Measurements from ENCODE around the gene STK40. TPM values are rescaled to one million over a fixed set of nuclear protein-coding genes. Genes with fewer than 3 reads are reported as not detected.

Gene STK40, protein sequence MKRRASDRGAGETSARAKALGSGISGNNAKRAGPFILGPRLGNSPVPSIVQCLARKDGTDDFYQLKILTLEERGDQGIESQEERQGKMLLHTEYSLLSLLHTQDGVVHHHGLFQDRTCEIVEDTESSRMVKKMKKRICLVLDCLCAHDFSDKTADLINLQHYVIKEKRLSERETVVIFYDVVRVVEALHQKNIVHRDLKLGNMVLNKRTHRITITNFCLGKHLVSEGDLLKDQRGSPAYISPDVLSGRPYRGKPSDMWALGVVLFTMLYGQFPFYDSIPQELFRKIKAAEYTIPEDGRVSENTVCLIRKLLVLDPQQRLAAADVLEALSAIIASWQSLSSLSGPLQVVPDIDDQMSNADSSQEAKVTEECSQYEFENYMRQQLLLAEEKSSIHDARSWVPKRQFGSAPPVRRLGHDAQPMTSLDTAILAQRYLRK
- 77.5 and 80.1 TPM in 2 replicates for total RNA-seq
- long read RNA-seq, partial matches to known transcripts = 1 of 1 reads
- long read RNA-seq, other reads (novel, unspliced or antisense) = 0 of 1 reads

DNA sequence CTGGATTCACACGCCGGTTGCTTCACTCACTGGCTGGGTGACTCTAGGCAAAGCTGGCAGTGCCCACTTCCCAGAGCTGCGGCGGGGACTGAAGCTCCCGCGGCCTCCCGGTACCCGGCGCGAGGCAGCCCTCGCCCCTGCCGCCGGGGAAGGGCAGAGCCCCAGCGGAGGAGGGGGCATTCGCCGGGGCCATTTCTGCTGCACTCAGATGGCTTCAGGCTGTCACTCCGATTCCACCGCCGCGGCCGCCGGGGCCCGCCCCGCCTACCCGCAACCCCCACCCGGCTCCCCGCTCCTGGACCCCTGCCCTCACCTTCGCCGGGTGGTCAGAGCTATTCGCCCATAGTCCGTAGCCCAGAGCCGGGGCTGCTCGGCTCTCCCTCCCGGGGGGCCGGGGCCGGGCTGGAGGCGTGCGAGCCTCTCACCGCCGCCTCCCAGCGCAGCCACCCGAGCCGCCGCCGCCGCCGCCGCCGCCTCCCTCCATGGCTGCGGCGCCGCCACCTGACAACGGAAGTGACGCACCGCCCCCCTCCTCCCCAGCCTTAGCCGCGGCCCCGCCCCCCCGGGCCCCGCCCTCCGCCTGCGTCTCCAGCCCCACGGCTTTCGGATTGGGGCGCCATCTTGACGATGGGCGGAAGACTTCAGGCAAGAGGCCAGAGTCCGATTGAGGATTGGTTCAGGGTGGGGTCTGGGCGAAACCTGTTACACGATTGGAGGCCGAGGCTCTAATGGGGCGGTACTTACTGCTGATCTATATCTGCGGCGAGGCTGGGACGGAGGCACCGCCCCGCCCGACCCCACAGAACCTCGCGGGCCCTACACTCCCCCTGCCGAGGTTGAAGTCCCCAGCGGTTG is at the start of gene STK40:
Gene STK40, minus strand, starts transcription at position 515 of the 855 bp plus-strand sequence. CDS start 24,592 bp downstream, outside the sequence.
- DNase-seq (ENCODE audit: low read depth, low spot score) = peak; percentile 89
- TF ChIP-seq, protein P1, sequence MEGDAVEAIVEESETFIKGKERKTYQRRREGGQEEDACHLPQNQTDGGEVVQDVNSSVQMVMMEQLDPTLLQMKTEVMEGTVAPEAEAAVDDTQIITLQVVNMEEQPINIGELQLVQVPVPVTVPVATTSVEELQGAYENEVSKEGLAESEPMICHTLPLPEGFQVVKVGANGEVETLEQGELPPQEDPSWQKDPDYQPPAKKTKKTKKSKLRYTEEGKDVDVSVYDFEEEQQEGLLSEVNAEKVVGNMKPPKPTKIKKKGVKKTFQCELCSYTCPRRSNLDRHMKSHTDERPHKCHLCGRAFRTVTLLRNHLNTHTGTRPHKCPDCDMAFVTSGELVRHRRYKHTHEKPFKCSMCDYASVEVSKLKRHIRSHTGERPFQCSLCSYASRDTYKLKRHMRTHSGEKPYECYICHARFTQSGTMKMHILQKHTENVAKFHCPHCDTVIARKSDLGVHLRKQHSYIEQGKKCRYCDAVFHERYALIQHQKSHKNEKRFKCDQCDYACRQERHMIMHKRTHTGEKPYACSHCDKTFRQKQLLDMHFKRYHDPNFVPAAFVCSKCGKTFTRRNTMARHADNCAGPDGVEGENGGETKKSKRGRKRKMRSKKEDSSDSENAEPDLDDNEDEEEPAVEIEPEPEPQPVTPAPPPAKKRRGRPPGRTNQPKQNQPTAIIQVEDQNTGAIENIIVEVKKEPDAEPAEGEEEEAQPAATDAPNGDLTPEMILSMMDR (conservative IDR thresholded peaks at IDR 0.05) = no peak
- H3K27ac Mint-ChIP-seq (ENCODE audit: unreplicated experiment) = peak within 1 kb of the TSS; percentile 99
- H3K4me1 Mint-ChIP-seq = peaks cover 39% of the 10 kb centered on the region
- no peaks in the 10 kb centered on the region for H3K36me3 Mint-ChIP-seq (ENCODE audit: low read depth)
- H3K4me3 Mint-ChIP-seq = peak within 1 kb of the TSS; percentile 91
- H3K9me3 Mint-ChIP-seq = no peaks in the 10 kb centered on the region
- H3K27me3 Mint-ChIP-seq (ENCODE audit: low read depth) = no peaks in the 10 kb centered on the region

DNA sequence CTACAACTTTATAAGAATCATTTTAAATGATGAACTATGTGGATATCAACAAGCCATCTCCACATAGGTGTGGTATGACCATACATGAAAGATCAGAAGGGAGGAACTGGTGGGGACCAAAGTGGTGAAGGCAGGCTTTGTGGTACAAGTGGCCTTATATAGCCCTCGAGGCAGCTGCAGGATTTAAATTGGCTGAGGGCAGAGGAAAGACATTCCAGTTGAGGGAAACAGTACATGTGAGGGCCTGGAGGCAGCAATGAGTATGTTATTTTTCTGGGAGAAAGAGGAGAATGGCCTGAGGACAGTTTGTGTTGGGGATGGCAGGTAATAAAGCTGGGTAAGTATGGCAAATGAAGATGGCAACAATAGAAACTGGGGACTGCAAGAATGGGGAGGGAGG is 47.4 kb upstream of the STK40 start:
- Mint-ChIP-seq H3K36me3 (ENCODE audit: low read depth) (peaks cover 6% of the 10 kb centered on the region), H3K4me3 (no peak overlapping the region), H3K9me3 (no peaks in the 10 kb centered on the region), H3K27me3 (ENCODE audit: low read depth) (no peaks in the 10 kb centered on the region), H3K4me1 (no peaks in the 10 kb centered on the region), H3K27ac (ENCODE audit: unreplicated experiment) (peak overlapping the region; percentile 24)
- DNase-seq (ENCODE audit: low read depth, low spot score) = no peak
- TF ChIP-seq, protein P1 (conservative IDR thresholded peaks at IDR 0.05) = no peak

DNA sequence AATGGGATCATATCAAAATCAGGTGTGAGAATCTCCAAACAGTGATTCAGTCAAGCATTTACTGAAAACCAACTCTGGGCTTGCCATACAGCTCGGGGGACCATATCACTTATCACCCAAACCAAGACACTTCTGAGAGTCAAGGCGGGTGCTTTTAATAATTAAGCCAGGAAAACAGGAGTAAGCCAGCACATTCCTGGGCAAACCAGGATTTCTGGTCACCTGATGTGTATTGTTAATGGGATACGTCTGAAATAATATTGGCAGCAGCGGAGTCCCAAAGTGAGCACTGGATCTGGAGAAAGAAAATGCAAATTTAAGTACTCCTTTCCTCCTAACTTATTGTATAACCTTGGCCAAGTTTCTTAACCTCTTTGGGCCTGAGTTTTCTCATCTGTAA is 46.9 kb upstream of the STK40 start:
- TF ChIP-seq, protein P1 (conservative IDR thresholded peaks at IDR 0.05) = no peak
- Mint-ChIP-seq H3K9me3 (no peaks in the 10 kb centered on the region), H3K4me1 (no peaks in the 10 kb centered on the region), H3K36me3 (ENCODE audit: low read depth) (peaks cover 6% of the 10 kb centered on the region), H3K27ac (ENCODE audit: unreplicated experiment) (no peak overlapping the region), H3K27me3 (ENCODE audit: low read depth) (no peaks in the 10 kb centered on the region), H3K4me3 (no peak overlapping the region)
- DNase-seq (ENCODE audit: low read depth, low spot score) = no peak

DNA sequence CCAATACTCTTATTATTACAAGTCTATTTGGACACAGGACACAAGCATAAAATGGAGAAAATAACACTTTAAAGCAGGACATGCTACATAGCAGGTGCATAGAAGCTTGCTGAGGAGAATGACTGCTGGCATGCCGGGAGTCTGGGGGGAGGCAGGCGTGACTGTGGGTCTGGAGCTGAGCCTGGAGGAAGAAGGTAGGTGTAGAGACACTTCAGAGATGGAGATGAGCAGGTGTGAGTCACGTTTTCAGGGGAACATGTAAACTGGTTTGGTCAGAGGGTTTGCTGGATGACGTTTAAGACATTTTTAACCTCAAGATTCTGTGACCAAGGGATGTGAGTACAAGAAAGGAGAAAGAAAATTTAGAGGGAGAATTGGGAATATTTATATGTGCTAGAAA is 40.1 kb upstream of the STK40 start:
- Mint-ChIP-seq H3K27me3 (ENCODE audit: low read depth) (no peaks in the 10 kb centered on the region), H3K9me3 (no peaks in the 10 kb centered on the region), H3K4me3 (no peak overlapping the region), H3K4me1 (peaks cover 6% of the 10 kb centered on the region), H3K27ac (ENCODE audit: unreplicated experiment) (no peak overlapping the region), H3K36me3 (ENCODE audit: low read depth) (peaks cover 5% of the 10 kb centered on the region)
- DNase-seq (ENCODE audit: low read depth, low spot score) = no peak
- TF ChIP-seq, protein P1 (conservative IDR thresholded peaks at IDR 0.05) = no peak

DNA sequence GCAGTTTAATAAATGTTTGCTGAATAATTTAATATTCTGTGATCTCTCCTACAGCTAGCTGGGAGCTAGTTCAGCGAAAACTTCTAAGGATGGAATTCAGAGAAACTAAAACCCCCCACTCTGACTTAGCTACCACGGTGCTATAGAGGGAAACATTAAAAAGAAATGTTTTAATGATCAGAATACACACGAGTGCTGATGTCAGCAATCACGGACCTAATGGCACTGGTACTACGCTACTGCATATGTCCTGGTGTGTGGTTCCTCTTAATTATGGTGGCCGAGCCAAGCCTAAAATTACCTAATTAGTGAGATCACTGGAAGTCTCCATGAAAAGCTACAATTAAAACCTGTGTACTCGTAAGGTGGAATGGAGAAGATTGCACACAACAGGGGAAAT is 35.9 kb upstream of the STK40 start:
- DNase-seq (ENCODE audit: low read depth, low spot score) = no peak
- H3K27ac Mint-ChIP-seq (ENCODE audit: unreplicated experiment) = no peak overlapping the region
- peaks cover 11% of the 10 kb centered on the region for H3K4me1 Mint-ChIP-seq
- H3K36me3 Mint-ChIP-seq (ENCODE audit: low read depth) = peaks cover 7% of the 10 kb centered on the region
- no peak overlapping the region for H3K4me3 Mint-ChIP-seq
- H3K27me3 Mint-ChIP-seq (ENCODE audit: low read depth) = no peaks in the 10 kb centered on the region
- TF ChIP-seq, protein P1 (conservative IDR thresholded peaks at IDR 0.05) = no peak
- H3K9me3 Mint-ChIP-seq = no peaks in the 10 kb centered on the region

All from neural crest cell (in vitro differentiated cells).